Esophagus muscularis mucosa (tissue), 4 donors: ENCODE results near the gene GALNT6. TPM values are rescaled to one million over a fixed set of nuclear protein-coding genes. Genes with fewer than 3 reads are reported as not detected.

ENCODE experiments used
- DNase-seq: peaks from one replicate; pipeline ENCODE4 v3.0.0-alpha.2; 2017; ENCODE audit errors: extremely low spot score
- H3K27ac ChIP-seq, 4 donors: fragments of 200-600 bp; sonication (generic); replicated peaks in 1 of 4; 1 replicate in 3 of 4; 2 replicates in 1 of 4; pipeline ENCODE4 v1.5.1; 2016 to 2019; ENCODE audit warnings: mild to moderate bottlenecking in 1 of 4
- H3K27me3 ChIP-seq, 4 donors: fragments of 200-600 bp; sonication (generic); one replicate each; pipeline versions ENCODE4 v1.5.1 to v1.6.0; 2016 to 2019
- H3K36me3 ChIP-seq, 4 donors: fragments of 200-600 bp; sonication (generic); one replicate each; pipeline ENCODE4 v1.5.1; 2016 to 2019
- H3K4me1 ChIP-seq, 4 donors: fragments of 200-600 bp; sonication (generic); one replicate each; pipeline ENCODE4 v1.5.1; 2016 to 2019
- H3K4me3 ChIP-seq, 4 donors: fragments of 200-600 bp; sonication (generic); 1 replicate in 2 of 4; 2 replicates in 2 of 4; pipeline ENCODE4 v1.5.1; 2016 to 2019; ENCODE audit warnings: mild to moderate bottlenecking in 4 of 4, moderate library complexity in 1 of 4
- H3K9me3 ChIP-seq, 4 donors: fragments of 200-600 bp; sonication (generic); 1 replicate in 3 of 4; 2 replicates in 1 of 4; pipeline ENCODE4 v1.5.1; 2016 to 2019
- CTCF ChIP-seq, 3 experiments: fragments of 200-600 bp in 2 of 3; fragments of 450-650 bp in 1 of 3; sonication (generic) in 2 of 3; IDR thresholded peaks; one replicate each; pipeline ENCODE4 v1.5.1; 2017 to 2019; ENCODE audit warnings: antibody characterized with exemption in 3 of 3, mild to moderate bottlenecking in 2 of 3, moderate library complexity in 1 of 3
- EP300 ChIP-seq: sonication (generic); formaldehyde crosslinking; IDR thresholded peaks from one replicate; pipeline ENCODE4 v1.6.1; 2017; ENCODE audit warnings: antibody characterized with exemption
- POLR2A ChIP-seq: fragments of 450-650 bp; IDR thresholded peaks from one replicate; pipeline ENCODE4 v1.6.1; 2017; ENCODE audit warnings: antibody characterized with exemption, moderate library complexity, mild to moderate bottlenecking, low read depth
- POLR2AphosphoS5 ChIP-seq, 2 donors: sonication (generic); formaldehyde crosslinking; IDR thresholded peaks; one replicate each; pipeline ENCODE4 v1.6.1; 2017; ENCODE audit warnings: antibody characterized with exemption in 2 of 2
- WGBS: methylation state at CpG from one replicate; pipeline ENCODE4 v1.1.5; 2018; 5-methylcytosine and 5-hydroxymethylcytosine counted together
- intact Hi-C: fragments of 100-400 bp; cut with DNase I; formaldehyde crosslinking; loops from one replicate; pipeline ENCODE4 v1.15.1; 2023
- total RNA-seq, 4 donors: library from RNA; depleted of rRNA; stranded (reverse); fragments of >200 nt; gene quantifications; one replicate each; pipeline versions ENCODE4 v1.1.0 to v1.2.1, GENCODE V29; 2016

GALNT6 gene
- total RNA-seq, 4 donors from 2014 or later, result 1.4 to 5.8 (median 3.1) TPM

- intact Hi-C loops, result no loop called here
- Histone ChIP-seq H3K27ac (no peak overlapping the region), H3K4me1 (peaks cover 13 to 18% (median 16%) of the 10 kb centered on the region in 4 donors), H3K36me3 (no peaks in the 10 kb centered on the region), H3K4me3 (no peak overlapping the region), H3K27me3 (peaks cover 0 to 25% (median 18%) of the 10 kb centered on the region in 4 donors), H3K9me3 (no peaks in the 10 kb centered on the region)
- DNase-seq, result no peak
- TF ChIP-seq EP300, result no peak
- no peak for TF ChIP-seq POLR2AphosphoS5 (IDR thresholded peaks at IDR 0.05)
- no peak for TF ChIP-seq POLR2A
- no peak for TF ChIP-seq CTCF (IDR thresholded peaks at IDR 0.05)
- WGBS, result 61% methylated on average over 10 of the region's 10 CpGs
Observed at GRCh38 chr12:51388069-51388799, 3.0 kb downstream of the GALNT6 start.

- peaks cover 0 to 9% (median 6%) of the 10 kb centered on the region in 4 donors for H3K27me3 ChIP-seq
- H3K9me3 ChIP-seq, result no peaks in the 10 kb centered on the region
- TF ChIP-seq POLR2A (no peak), EP300 (no peak), CTCF (IDR thresholded peaks at IDR 0.05) (no peak), POLR2AphosphoS5 (IDR thresholded peaks at IDR 0.05) (no peak)
- no peaks in the 10 kb centered on the region for H3K36me3 ChIP-seq
- 83% methylated on average over 4 of the region's 4 CpGs for WGBS
- no peak overlapping the region for H3K27ac ChIP-seq
- DNase-seq, result no peak
- intact Hi-C loops, result no loop called here
- peaks cover 9 to 17% (median 14%) of the 10 kb centered on the region in 4 donors for H3K4me1 ChIP-seq
- no peak overlapping the region for H3K4me3 ChIP-seq
Observed at GRCh38 chr12:51386351-51386750, 4.9 kb downstream of the GALNT6 start.

- H3K4me3 ChIP-seq, result no peak overlapping the region
- no peaks in the 10 kb centered on the region for H3K9me3 ChIP-seq
- H3K27ac ChIP-seq, result no peak overlapping the region
- TF ChIP-seq POLR2A (no peak), EP300 (no peak), CTCF (IDR thresholded peaks at IDR 0.05) (no peak), POLR2AphosphoS5 (IDR thresholded peaks at IDR 0.05) (no peak)
- no peak for DNase-seq
- H3K27me3 ChIP-seq, result no peaks in the 10 kb centered on the region
- no peaks in the 10 kb centered on the region for H3K36me3 ChIP-seq
- 70% methylated on average over 6 of the region's 6 CpGs for WGBS
- intact Hi-C loops, result no loop called here
- H3K4me1 ChIP-seq, result peaks cover 5 to 15% (median 8%) of the 10 kb centered on the region in 4 donors
Observed at GRCh38 chr12:51383269-51383905, 7.8 kb downstream of the GALNT6 start.

- no peak overlapping the region for H3K4me3 ChIP-seq
- H3K4me1 ChIP-seq, result peaks cover 5 to 15% (median 8%) of the 10 kb centered on the region in 4 donors
- intact Hi-C loops, result no loop called here
- H3K9me3 ChIP-seq, result no peaks in the 10 kb centered on the region
- 87% methylated on average over 7 of the region's 7 CpGs for WGBS
- DNase-seq, result no peak
- TF ChIP-seq POLR2AphosphoS5 (IDR thresholded peaks at IDR 0.05) (no peak), POLR2A (no peak), CTCF (IDR thresholded peaks at IDR 0.05) (no peak), EP300 (no peak)
- H3K27me3 ChIP-seq, result no peaks in the 10 kb centered on the region
- H3K27ac ChIP-seq, result no peak overlapping the region
- H3K36me3 ChIP-seq, result no peaks in the 10 kb centered on the region
Observed at GRCh38 chr12:51382173-51382572, 9.0 kb downstream of the GALNT6 start.
